NT2/D1 (cell line): Measurements from ENCODE around the gene ADARB2.

Source experiments
- DNase-seq: peaks from one replicate; pipeline ENCODE4 v3.0.0-alpha.2; 2011; ENCODE audit warnings: low read depth, low spot score
- H3K27me3 ChIP-seq: 2 replicates; pipeline ENCODE4 v1.6.0; 2011; ENCODE audit warnings: mild to moderate bottlenecking; ENCODE audit not compliant: insufficient read length, insufficient read depth
- H3K36me3 ChIP-seq: 2 replicates; pipeline ENCODE4 v1.6.1; 2011; ENCODE audit warnings: mild to moderate bottlenecking, low read length, mixed read lengths; ENCODE audit not compliant: insufficient read depth, insufficient read length
- H3K4me1 ChIP-seq: 2 replicates; pipeline ENCODE4 v1.5.1; 2011; ENCODE audit not compliant: insufficient read depth, insufficient read length
- H3K4me3 ChIP-seq: 2 replicates; pipeline ENCODE4 v1.5.1; 2011; ENCODE audit warnings: low read depth; ENCODE audit not compliant: insufficient read length
- H3K9ac ChIP-seq: 2 replicates; pipeline ENCODE4 v1.6.0; 2011; ENCODE audit warnings: low read depth; ENCODE audit not compliant: insufficient read length
- H3K9me3 ChIP-seq: 2 replicates; pipeline ENCODE4 v1.5.1; 2011; ENCODE audit warnings: mild to moderate bottlenecking, low read length; ENCODE audit not compliant: insufficient read depth
- SUZ12 ChIP-seq: IDR thresholded peaks from 2 replicates; pipeline ENCODE4 v1.6.1; 2011; ENCODE audit not compliant: insufficient read length, insufficient read depth; ENCODE audit errors: extremely low read depth
- YY1 ChIP-seq: IDR thresholded peaks from 2 replicates; pipeline ENCODE4 v1.6.1; 2011; ENCODE audit not compliant: insufficient read length, insufficient read depth
- ZNF274 ChIP-seq: IDR thresholded peaks from 2 replicates; pipeline ENCODE4 v1.6.1; 2011; ENCODE audit warnings: mild to moderate bottlenecking, low read depth, low read length

Gene ADARB2

DNA sequence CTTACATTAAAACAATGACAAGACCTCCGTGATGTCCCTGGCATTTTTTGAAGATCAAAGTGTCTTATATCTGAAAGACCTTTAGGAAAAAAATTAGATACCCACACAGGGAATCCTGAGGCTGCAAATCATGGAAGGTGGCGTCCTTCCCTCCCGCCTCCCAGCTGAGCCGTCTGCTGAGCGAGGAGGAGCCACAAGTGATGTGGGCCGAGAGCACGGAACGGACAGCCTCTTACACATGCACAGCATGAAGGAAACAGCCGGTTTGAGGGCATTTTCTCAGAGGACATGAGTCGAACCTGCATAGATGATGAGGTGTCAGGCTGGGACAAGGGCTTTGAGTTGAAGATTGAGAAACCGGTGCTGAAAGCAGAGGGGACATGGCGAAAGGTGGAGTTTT, 163.3 kb downstream of the ADARB2 start:
- DNase-seq = no peak
- Histone ChIP-seq H3K4me3 (no peak overlapping the region), H3K4me1 (no peaks in the 10 kb centered on the region), H3K9ac (no peak overlapping the region), H3K9me3 (no peaks in the 10 kb centered on the region), H3K27me3 (no peaks in the 10 kb centered on the region), H3K36me3 (no peaks in the 10 kb centered on the region)
- TF ChIP-seq YY1 (no peak), SUZ12 (no peak), ZNF274 (no peak)

DNA sequence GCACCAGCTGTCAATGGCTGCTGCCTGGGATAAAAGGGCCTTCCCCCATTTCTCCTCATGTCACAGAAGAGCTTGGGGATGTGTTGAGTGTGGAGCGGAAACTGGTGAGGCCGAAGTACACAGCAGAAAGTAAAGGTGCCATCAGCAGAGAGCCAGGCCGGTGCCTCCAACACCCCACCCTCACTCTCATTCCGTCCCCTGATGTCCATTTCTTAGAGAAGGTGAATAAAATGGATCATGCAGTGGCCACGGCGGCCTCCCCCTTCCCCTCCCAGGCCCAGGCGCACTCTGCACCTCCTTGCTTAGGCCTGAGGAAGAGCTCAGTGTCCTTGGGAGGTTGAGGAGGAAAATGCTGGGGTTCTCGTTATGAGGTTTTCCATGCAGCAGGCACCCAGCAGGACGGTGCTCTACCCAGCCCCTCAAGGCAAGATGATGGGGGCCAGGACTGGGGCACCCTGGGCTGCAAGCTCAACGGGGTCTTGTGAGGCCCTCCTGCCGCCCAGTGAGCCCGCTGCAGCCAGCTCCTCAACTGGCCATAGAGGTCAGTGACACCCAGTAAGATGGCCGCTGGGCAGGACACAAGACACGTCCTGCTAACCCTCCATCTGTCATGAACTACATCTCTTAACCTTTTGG, 163.9 kb downstream of the ADARB2 start:
- no peaks in the 10 kb centered on the region for H3K36me3 ChIP-seq
- H3K4me3 ChIP-seq = no peak overlapping the region
- DNase-seq = no peak
- no peaks in the 10 kb centered on the region for H3K9me3 ChIP-seq
- no peaks in the 10 kb centered on the region for H3K27me3 ChIP-seq
- H3K9ac ChIP-seq = no peak overlapping the region
- no peaks in the 10 kb centered on the region for H3K4me1 ChIP-seq
- TF ChIP-seq SUZ12 (no peak), YY1 (no peak), ZNF274 (no peak)

GRCh38 chr10:1572519-1573333, 164.6 kb downstream of the ADARB2 start:
- no peak for TF ChIP-seq YY1
- no peak for TF ChIP-seq SUZ12
- no peak for TF ChIP-seq ZNF274
- H3K36me3 ChIP-seq = no peaks in the 10 kb centered on the region
- no peaks in the 10 kb centered on the region for H3K27me3 ChIP-seq
- no peak for DNase-seq
- no peak overlapping the region for H3K4me3 ChIP-seq
- no peaks in the 10 kb centered on the region for H3K4me1 ChIP-seq
- H3K9me3 ChIP-seq = no peaks in the 10 kb centered on the region
- no peak overlapping the region for H3K9ac ChIP-seq

- DNase-seq = no peak
- no peak overlapping the region for H3K4me3 ChIP-seq
- no peaks in the 10 kb centered on the region for H3K4me1 ChIP-seq
- no peaks in the 10 kb centered on the region for H3K36me3 ChIP-seq
- no peaks in the 10 kb centered on the region for H3K27me3 ChIP-seq
- TF ChIP-seq ZNF274 = no peak
- TF ChIP-seq YY1 = no peak
- no peak for TF ChIP-seq SUZ12
- H3K9ac ChIP-seq = no peak overlapping the region
- no peaks in the 10 kb centered on the region for H3K9me3 ChIP-seq
These were observed 165.6 kb downstream of the ADARB2 start for GRCh38 chr10:1571587-1572237.

DNA sequence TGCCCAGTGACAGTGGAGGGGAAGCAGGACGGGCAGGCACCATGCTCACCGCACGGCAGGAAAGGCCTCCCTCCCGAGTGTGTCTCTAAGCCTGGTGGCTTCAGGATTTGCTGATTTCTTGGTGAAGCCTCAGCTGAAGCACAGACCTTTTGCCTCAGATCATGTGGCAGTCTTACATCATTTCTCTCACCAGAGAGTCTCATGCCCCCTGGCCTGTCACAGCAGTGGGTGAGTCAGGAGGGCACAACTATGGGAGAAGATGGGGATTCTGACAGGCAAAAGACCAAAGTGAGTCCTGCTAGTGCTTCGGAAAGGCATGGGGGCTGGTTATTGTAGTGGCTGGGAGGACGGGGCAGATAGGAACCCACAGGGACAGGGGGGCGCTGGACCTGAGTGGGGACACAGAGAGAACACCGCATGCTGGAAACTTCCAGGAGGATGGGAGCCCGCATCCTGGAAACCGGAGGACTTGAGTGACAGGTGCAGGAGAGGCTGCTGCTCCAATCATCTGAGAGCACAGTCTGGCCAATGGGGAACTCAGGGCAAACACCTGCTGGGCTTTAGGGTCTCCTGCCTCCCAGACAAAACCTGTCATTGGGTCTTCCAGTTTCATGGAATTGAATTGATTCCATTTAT, 166.8 kb downstream of the ADARB2 start:
- Histone ChIP-seq H3K9ac (no peak overlapping the region), H3K9me3 (no peaks in the 10 kb centered on the region), H3K4me1 (no peaks in the 10 kb centered on the region), H3K4me3 (no peak overlapping the region), H3K27me3 (no peaks in the 10 kb centered on the region), H3K36me3 (no peaks in the 10 kb centered on the region)
- TF ChIP-seq ZNF274 (no peak), SUZ12 (no peak), YY1 (no peak)
- no peak for DNase-seq

- Histone ChIP-seq H3K4me1 (no peaks in the 10 kb centered on the region), H3K9ac (no peak overlapping the region), H3K4me3 (no peak overlapping the region), H3K36me3 (no peaks in the 10 kb centered on the region), H3K27me3 (no peaks in the 10 kb centered on the region), H3K9me3 (no peaks in the 10 kb centered on the region)
- no peak for TF ChIP-seq YY1
- TF ChIP-seq ZNF274 = no peak
- TF ChIP-seq SUZ12 = no peak
- no peak for DNase-seq
These were observed 168.1 kb downstream of the ADARB2 start for GRCh38 chr10:1569208-1569607.
